LNCaP clone FGC (cell line): ENCODE data around the gene LDLRAP1.

Experiments
- DNase-seq: peaks from one replicate; pipeline ENCODE4 v3.0.0-alpha.2; 2011; ENCODE audit warnings: low read depth
- H3K4me3 ChIP-seq: 2 replicates; pipeline ENCODE4 v1.5.1; 2011; ENCODE audit warnings: mild to moderate bottlenecking, low read depth, low read length, control low read depth
- CTCF ChIP-seq: IDR thresholded peaks from 2 replicates; pipeline ENCODE4 v1.5.1; 2012; ENCODE audit warnings: mild to moderate bottlenecking; ENCODE audit not compliant: control insufficient read depth, insufficient read depth; ENCODE audit errors: extremely low read depth

The LDLRAP1 gene

GRCh38 chr1:25609921-25610320, 66.5 kb downstream of the LDLRAP1 start:
- no peak overlapping the region for H3K4me3 ChIP-seq
- DNase-seq: no peak
- TF ChIP-seq CTCF: no peak

GRCh38 chr1:25610822-25611630, 67.6 kb downstream of the LDLRAP1 start:
- H3K4me3 ChIP-seq: no peak overlapping the region
- no peak for DNase-seq
- no peak for TF ChIP-seq CTCF

- no peak for TF ChIP-seq CTCF
- no peak for DNase-seq
- no peak overlapping the region for H3K4me3 ChIP-seq
Observed at GRCh38 chr1:25611843-25612242, 68.4 kb downstream of the LDLRAP1 start.

GRCh38 chr1:25612421-25612820, 69.0 kb downstream of the LDLRAP1 start:
- no peak overlapping the region for H3K4me3 ChIP-seq
- no peak for TF ChIP-seq CTCF
- DNase-seq: no peak

- no peak for DNase-seq
- H3K4me3 ChIP-seq: no peak overlapping the region
- no peak for TF ChIP-seq CTCF
Observed at GRCh38 chr1:25613091-25613490, 69.7 kb downstream of the LDLRAP1 start.

GRCh38 chr1:25614501-25615171, 71.2 kb downstream of the LDLRAP1 start:
- no peak for DNase-seq
- H3K4me3 ChIP-seq: no peak overlapping the region
- TF ChIP-seq CTCF: no peak

GRCh38 chr1:25615172-25615541, 71.8 kb downstream of the LDLRAP1 start:
- no peak for DNase-seq
- H3K4me3 ChIP-seq: no peak overlapping the region
- no peak for TF ChIP-seq CTCF
